Spleen (tissue), 11 donors: ENCODE data around the gene SMAD6. TPM values are rescaled to one million over a fixed set of nuclear protein-coding genes. Genes with fewer than 3 reads are reported as not detected.

Experiments
- DNase-seq: peaks from one replicate; pipeline ENCODE4 v3.0.0-alpha.2; 2020
- H3K27ac ChIP-seq, 8 donors: fragments of 200-600 bp; sonication (generic) in 7 of 8; 1 replicate in 4 of 8; 2 replicates in 4 of 8; pipeline versions ENCODE4 v1.5.0 to v1.8.0; 2016 to 2021; ENCODE audit warnings: inconsistent platforms in 4 of 8, mild to moderate bottlenecking in 4 of 8, moderate library complexity in 1 of 8
- H3K27me3 ChIP-seq, 7 donors: fragments of 200-600 bp; sonication (generic) in 6 of 7; replicated peaks in 1 of 7; 1 replicate in 4 of 7; 2 replicates in 3 of 7; pipeline versions ENCODE4 v1.5.0 to v1.8.0; 2016 to 2021; ENCODE audit warnings: inconsistent platforms in 3 of 7, mild to moderate bottlenecking in 1 of 7
- H3K36me3 ChIP-seq, 6 donors: fragments of 200-600 bp; sonication (generic) in 5 of 6; 1 replicate in 4 of 6; 2 replicates in 2 of 6; pipeline versions ENCODE4 v1.5.0 to v1.8.0; 2016 to 2021; ENCODE audit warnings: inconsistent platforms in 2 of 6
- H3K4me1 ChIP-seq, 6 donors: fragments of 200-600 bp; sonication (generic) in 5 of 6; 1 replicate in 3 of 6; 2 replicates in 3 of 6; pipeline versions ENCODE4 v1.5.0 to v1.8.0; 2016 to 2021; ENCODE audit warnings: inconsistent platforms in 3 of 6
- H3K4me3 ChIP-seq, 8 donors: fragments of 200-600 bp; sonication (generic) in 7 of 8; 1 replicate in 4 of 8; 2 replicates in 4 of 8; pipeline versions ENCODE4 v1.5.0 to v1.8.0; 2016 to 2021; ENCODE audit warnings: inconsistent platforms in 4 of 8, mild to moderate bottlenecking in 4 of 8, moderate library complexity in 2 of 8
- H3K9me3 ChIP-seq, 8 donors: fragments of 200-600 bp; sonication (generic) in 7 of 8; 1 replicate in 4 of 8; 2 replicates in 4 of 8; pipeline versions ENCODE4 v1.5.0 to v1.8.0; 2016 to 2021; ENCODE audit warnings: inconsistent platforms in 4 of 8
- CTCF ChIP-seq, 11 experiments: fragments of 200-600 bp in 7 of 11; fragments of 450-650 bp in 4 of 11; sonication (generic) in 4 of 11; IDR thresholded peaks in 8 of 11; conservative IDR thresholded peaks in 3 of 11; 1 replicate in 7 of 11; 2 replicates in 4 of 11; pipeline versions ENCODE4 v1.4.0 to v1.8.0; 2016 to 2021; ENCODE audit warnings: antibody characterized with exemption in 11 of 11, inconsistent platforms in 4 of 11, mild to moderate bottlenecking in 1 of 11
- POLR2A ChIP-seq, 3 donors: fragments of 450-650 bp; IDR thresholded peaks; one replicate each; pipeline ENCODE4 v1.5.1; 2017; ENCODE audit warnings: antibody characterized with exemption in 3 of 3, mild to moderate bottlenecking in 1 of 3
- POLR2AphosphoS5 ChIP-seq, 3 donors: sonication (generic); formaldehyde crosslinking; IDR thresholded peaks; one replicate each; pipeline ENCODE4 v1.5.1; 2017; ENCODE audit warnings: antibody characterized with exemption in 3 of 3
- WGBS, 5 donors: extraction: QIAGEN DNeasy Blood & Tissue Kit in 3 of 5; methylation state at CpG; one replicate each; pipeline versions ENCODE4 v1.1.5 to v1.1.7; 2013 to 2018; 5-methylcytosine and 5-hydroxymethylcytosine counted together
- intact Hi-C: fragments of 100-400 bp; cut with DNase I; formaldehyde crosslinking; loops from one replicate; pipeline ENCODE4 v1.15.0; 2023; ENCODE audit warnings: low total_unique reads
- polyA plus RNA-seq, 3 donors: library from polyadenylated mRNA; stranded (reverse); fragments of 200-250 nt; gene quantifications; one replicate each; pipeline ENCODE4 v1.2.1, GENCODE V29; 2013
- total RNA-seq, 7 donors: library from RNA; depleted of rRNA in 3 of 7; stranded (reverse); fragments of >200 nt in 3 of 7; fragmentation: NEBNext Ultra II Directional in 4 of 7; extraction: Animal tissue kit (Norgen Biotek cat#: 25700) in 4 of 7; gene quantifications; one replicate each; pipeline versions ENCODE4 v1.1.0 to v1.2.1, GENCODE V29; 2016 to 2021
- donor health status: healthy with polysubstance abuse.
- donor health status: DM: no; HTN: no; CAD: no; lungs with moderate emphysema.
- donor health status: DM: no; HTN: no; CAD: no.
- donor health status: Bipolar disorder and iron deficiency.
- donor health status: healthy.
- donor health status: DM: no; HTN: no; CAD: no.
- donor health status: DM: yes; HTN: yes; CAD: no.

The SMAD6 gene
- total and polyA plus RNA-seq, 10 donors = 0.72 to 14.0 (median 4.8) TPM

- Histone ChIP-seq H3K27me3 (no peaks in the 10 kb centered on the region), H3K4me1 (peaks cover 0 to 14% (median 9%) of the 10 kb centered on the region in 6 donors), H3K36me3 (no peaks in the 10 kb centered on the region), H3K27ac (peak overlapping the region in 1 of 8 donors; percentile 29), H3K4me3 (no peak overlapping the region), H3K9me3 (no peaks in the 10 kb centered on the region)
- no peak for DNase-seq
- intact Hi-C loops = no loop called here
- TF ChIP-seq POLR2AphosphoS5 (IDR thresholded peaks at IDR 0.05) (peak in 1 of 3 donors; percentile 33), CTCF (IDR thresholded peaks at IDR 0.05 in 8 of 11, conservative IDR thresholded peaks at IDR 0.05 in 3 of 11) (no peak)
- 73 to 91% (median 83%) methylated on average over 15 to 23 of the region's 23 CpGs for WGBS, 5 donors
Measured at GRCh38 chr15:66661432-66662096, 40.5 kb upstream of the SMAD6 start.

- Histone ChIP-seq H3K9me3 (no peaks in the 10 kb centered on the region), H3K27ac (peak overlapping the region in 1 of 8 donors; percentile 5), H3K4me3 (no peak overlapping the region), H3K4me1 (peaks cover 0 to 6% (median 6%) of the 10 kb centered on the region in 6 donors), H3K36me3 (no peaks in the 10 kb centered on the region), H3K27me3 (no peaks in the 10 kb centered on the region)
- 77 to 93% (median 82%) methylated on average over 4 of the region's 4 CpGs for WGBS, 5 donors
- intact Hi-C loops = no loop called here
- no peak for TF ChIP-seq POLR2AphosphoS5 (IDR thresholded peaks at IDR 0.05)
- no peak for TF ChIP-seq CTCF (IDR thresholded peaks at IDR 0.05 in 8 of 11, conservative IDR thresholded peaks at IDR 0.05 in 3 of 11)
- no peak for TF ChIP-seq POLR2A (IDR thresholded peaks at IDR 0.05)
- DNase-seq = no peak
Measured at GRCh38 chr15:66662522-66662921, 39.5 kb upstream of the SMAD6 start.

- H3K36me3 ChIP-seq = no peaks in the 10 kb centered on the region
- peaks cover 0 to 6% (median 0%) of the 10 kb centered on the region in 8 donors for H3K9me3 ChIP-seq
- no peaks in the 10 kb centered on the region for H3K4me1 ChIP-seq
- WGBS, 5 donors = 89 to 96% (median 92%) methylated on average over 3 of the region's 3 CpGs
- H3K27me3 ChIP-seq = no peaks in the 10 kb centered on the region
- TF ChIP-seq POLR2AphosphoS5 (IDR thresholded peaks at IDR 0.05) = no peak
- TF ChIP-seq POLR2A (IDR thresholded peaks at IDR 0.05) = no peak
- TF ChIP-seq CTCF (IDR thresholded peaks at IDR 0.05 in 8 of 11, conservative IDR thresholded peaks at IDR 0.05 in 3 of 11) = no peak
- intact Hi-C loops = no loop called here
- DNase-seq = no peak
- H3K4me3 ChIP-seq = no peak overlapping the region
- no peak overlapping the region for H3K27ac ChIP-seq
Measured at GRCh38 chr15:66663664-66664063, 38.4 kb upstream of the SMAD6 start.

- Histone ChIP-seq H3K36me3 (no peaks in the 10 kb centered on the region), H3K9me3 (peaks cover 0 to 6% (median 0%) of the 10 kb centered on the region in 8 donors), H3K27me3 (no peaks in the 10 kb centered on the region), H3K4me3 (no peak overlapping the region), H3K27ac (no peak overlapping the region), H3K4me1 (peaks cover 0 to 11% (median 3%) of the 10 kb centered on the region in 6 donors)
- WGBS, 5 donors = 75 to 85% (median 79%) methylated on average over 8 to 9 of the region's 9 CpGs
- TF ChIP-seq CTCF (IDR thresholded peaks at IDR 0.05 in 8 of 11, conservative IDR thresholded peaks at IDR 0.05 in 3 of 11) (no peak), POLR2A (IDR thresholded peaks at IDR 0.05) (no peak), POLR2AphosphoS5 (IDR thresholded peaks at IDR 0.05) (no peak)
- DNase-seq = no peak
- intact Hi-C loops = no loop called here
Measured at GRCh38 chr15:66670175-66670574, 31.9 kb upstream of the SMAD6 start.
